Lower lobe of right lung (tissue), 2 donors: ENCODE results near the gene MYOZ2. TPM values are rescaled to one million over a fixed set of nuclear protein-coding genes. Genes with fewer than 3 reads are reported as not detected.

Experiments
- ATAC-seq, 2 donors: fragments of 200-7000 bp; cut with Tn5 transposase; one replicate each; pipeline ENCODE4 v1.9.1; 2020 to 2022; ENCODE audit warnings: mild to moderate bottlenecking in 2 of 2, moderate library complexity in 2 of 2
- DNase-seq: peaks from one replicate; pipeline ENCODE4 v3.0.0-alpha.2; 2020
- H3K27ac ChIP-seq: fragments of 200-600 bp; one replicate; pipeline ENCODE4 v1.8.0; 2022
- H3K27me3 ChIP-seq: fragments of 200-600 bp; one replicate; pipeline ENCODE4 v1.8.0; 2022; ENCODE audit warnings: low read depth
- H3K36me3 ChIP-seq: fragments of 200-600 bp; one replicate; pipeline ENCODE4 v1.8.0; 2022; ENCODE audit warnings: mild to moderate bottlenecking
- H3K4me1 ChIP-seq: fragments of 200-600 bp; one replicate; pipeline ENCODE4 v1.8.0; 2022
- H3K4me3 ChIP-seq: fragments of 200-600 bp; one replicate; pipeline ENCODE4 v1.8.0; 2022; ENCODE audit warnings: mild to moderate bottlenecking
- H3K9me3 ChIP-seq: fragments of 200-600 bp; one replicate; pipeline ENCODE4 v1.8.0; 2022
- CTCF ChIP-seq: fragments of 200-600 bp; IDR thresholded peaks from one replicate; pipeline ENCODE4 v1.8.0; 2022; ENCODE audit warnings: antibody characterized with exemption, mild to moderate bottlenecking
- intact Hi-C: fragments of 100-400 bp; cut with DNase I; formaldehyde crosslinking; loops from one replicate; pipeline ENCODE4 v1.11.0; 2022
- total RNA-seq: library from RNA; stranded (reverse); fragmentation: NEBNext Ultra II Directional; extraction: Animal tissue kit (Norgen Biotek cat#: 25700); gene quantifications from one replicate; pipeline ENCODE4 v1.2.1, GENCODE V29; 2021
- donor health status: DM: no; HTN: yes; CAD: no; lungs with severe emphysema.

MYOZ2 gene
- total RNA-seq, 1 donor from 2014 or later = not detected

- no peak for ATAC-seq
- Histone ChIP-seq H3K9me3 (no peaks in the 10 kb centered on the region), H3K4me3 (no peak overlapping the region), H3K4me1 (no peaks in the 10 kb centered on the region), H3K27ac (no peak overlapping the region), H3K36me3 (no peaks in the 10 kb centered on the region), H3K27me3 (no peaks in the 10 kb centered on the region)
- intact Hi-C loops = no loop called here
- TF ChIP-seq CTCF = no peak
- DNase-seq = no peak
Observed at GRCh38 chr4:119116021-119116420, 19.6 kb upstream of the MYOZ2 start.

GRCh38 chr4:119116925-119117900 is 18.4 kb upstream of the MYOZ2 start:
- no peak for ATAC-seq
- Histone ChIP-seq H3K27ac (no peak overlapping the region), H3K4me1 (no peaks in the 10 kb centered on the region), H3K27me3 (no peaks in the 10 kb centered on the region), H3K9me3 (no peaks in the 10 kb centered on the region), H3K36me3 (no peaks in the 10 kb centered on the region), H3K4me3 (no peak overlapping the region)
- no peak for DNase-seq
- TF ChIP-seq CTCF = no peak
- intact Hi-C loops = no loop called here

GRCh38 chr4:119118397-119118796 is 17.2 kb upstream of the MYOZ2 start:
- no peak overlapping the region for H3K27ac ChIP-seq
- H3K4me3 ChIP-seq = no peak overlapping the region
- H3K4me1 ChIP-seq = no peaks in the 10 kb centered on the region
- intact Hi-C loops = no loop called here
- TF ChIP-seq CTCF = no peak
- H3K9me3 ChIP-seq = no peaks in the 10 kb centered on the region
- no peaks in the 10 kb centered on the region for H3K36me3 ChIP-seq
- DNase-seq = no peak
- ATAC-seq = peak; percentile 60 to 62
- no peaks in the 10 kb centered on the region for H3K27me3 ChIP-seq

DNA sequence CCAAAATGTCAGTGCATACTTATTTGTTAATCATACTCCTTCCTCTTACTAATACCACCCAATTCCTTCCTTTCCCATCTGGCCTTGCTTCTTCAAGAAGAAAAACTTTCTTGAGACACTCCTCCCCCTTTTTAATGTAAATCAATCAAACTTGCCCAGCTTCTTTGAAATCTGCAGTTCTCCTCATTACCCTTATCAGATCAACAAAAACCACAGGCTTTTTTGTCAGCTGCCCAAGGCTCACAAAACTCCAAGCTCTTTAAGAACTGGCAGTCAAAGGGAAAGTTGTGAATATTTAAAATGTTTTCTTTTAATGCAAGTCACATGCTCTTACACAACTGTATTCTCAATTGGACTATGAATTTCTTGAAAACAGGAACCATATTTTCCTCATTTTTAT is 11.3 kb upstream of the MYOZ2 start:
- intact Hi-C loops = no loop called here
- Histone ChIP-seq H3K27ac (no peak overlapping the region), H3K36me3 (no peaks in the 10 kb centered on the region), H3K9me3 (no peaks in the 10 kb centered on the region), H3K27me3 (no peaks in the 10 kb centered on the region), H3K4me1 (no peaks in the 10 kb centered on the region), H3K4me3 (no peak overlapping the region)
- no peak for DNase-seq
- no peak for TF ChIP-seq CTCF
- ATAC-seq = no peak

DNA sequence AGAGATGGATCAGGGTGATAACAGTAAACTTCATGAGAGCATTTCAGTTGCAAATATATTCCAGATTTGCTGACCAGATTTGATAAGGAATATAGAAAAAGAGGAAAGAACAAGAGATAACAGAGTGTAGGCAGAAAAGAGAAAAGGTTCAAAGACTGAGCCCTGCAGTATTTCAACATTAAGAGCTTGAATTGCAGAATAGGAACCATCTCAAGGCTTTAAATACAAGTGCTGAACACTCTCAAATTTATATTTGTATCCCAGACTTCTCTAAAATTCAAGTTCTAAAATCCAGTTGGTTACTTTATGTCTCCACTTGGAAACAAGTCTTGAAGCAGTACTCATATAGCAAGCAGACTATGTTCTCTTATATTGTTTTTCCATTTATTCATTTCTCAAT is 9.7 kb upstream of the MYOZ2 start:
- no peak for DNase-seq
- no peak for ATAC-seq
- Histone ChIP-seq H3K4me3 (no peak overlapping the region), H3K36me3 (no peaks in the 10 kb centered on the region), H3K27me3 (no peaks in the 10 kb centered on the region), H3K4me1 (no peaks in the 10 kb centered on the region), H3K9me3 (no peaks in the 10 kb centered on the region), H3K27ac (no peak overlapping the region)
- TF ChIP-seq CTCF = no peak
- intact Hi-C loops = no loop called here
